Hypothalamus (tissue), 51 donors: ENCODE data around the gene SPOUT1.
"Not testable (repeated sequence)": the region's sequence is repeated elsewhere in the genome, so short reads cannot be mapped to it uniquely, and the experiment has no call there.

Experiments
- DNase-seq, 51 donors: peaks; one replicate each; lab custom pipeline; 2025; lab: John Stamatoyannopoulos, UW

Gene SPOUT1

GRCh38 chr9:128781187-128782070 is 48.2 kb downstream of the SPOUT1 start:
- no peak for DNase-seq

- not testable (repeated sequence) for DNase-seq
These were observed 49.5 kb downstream of the SPOUT1 start for GRCh38 chr9:128780093-128780492.

DNA sequence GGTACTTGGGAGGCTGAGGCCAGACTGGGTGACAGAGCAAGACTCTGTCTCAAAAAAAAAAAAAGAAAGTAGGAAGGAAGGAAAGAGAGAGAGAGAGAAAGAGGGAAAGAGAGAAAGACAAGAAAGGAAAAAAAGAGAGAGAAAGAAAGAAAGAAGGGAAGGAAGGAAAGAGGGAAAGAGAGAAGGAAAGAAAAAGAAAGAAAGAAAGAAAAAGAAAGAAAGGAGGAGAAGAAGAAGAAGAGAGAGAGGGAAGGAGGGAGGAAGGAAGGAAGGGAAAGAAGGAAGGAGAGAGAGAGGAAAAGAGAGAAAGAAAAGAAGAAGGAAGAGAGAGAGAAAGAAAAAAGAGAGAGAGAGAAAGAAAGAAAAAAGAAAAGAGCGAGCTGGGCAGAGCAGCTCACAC is 54.8 kb downstream of the SPOUT1 start:
- DNase-seq, result no peak

DNA sequence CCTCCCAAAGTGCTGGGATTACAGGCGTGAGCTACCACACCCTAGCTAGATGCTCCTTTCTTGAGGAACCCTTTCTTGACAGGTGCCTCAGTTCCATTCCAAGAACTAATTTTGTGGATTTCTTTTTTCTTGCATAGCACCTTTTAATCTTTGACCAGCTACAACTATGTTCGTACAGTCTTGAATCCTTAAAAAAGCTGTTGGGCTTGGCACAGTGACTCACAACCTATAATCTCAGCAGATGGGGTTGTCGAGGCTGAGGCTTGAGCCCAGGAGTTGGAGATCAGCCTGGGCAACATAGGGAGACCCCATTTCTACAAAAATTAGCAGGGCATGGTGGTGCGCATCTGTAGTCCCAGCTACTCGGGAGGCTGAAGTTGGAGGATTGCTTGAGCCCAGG is 56.5 kb downstream of the SPOUT1 start:
- no peak for DNase-seq

- DNase-seq, result peak; percentile 59 to 96 (median 86)
These were observed 57.7 kb downstream of the SPOUT1 start, which contains the start of gene ZER1 for GRCh38 chr9:128771745-128772519. Gene ZER1, minus strand, starts transcription at chr9:128771927. Its CDS starts 16,362 bp downstream, at chr9:128755565.

DNA sequence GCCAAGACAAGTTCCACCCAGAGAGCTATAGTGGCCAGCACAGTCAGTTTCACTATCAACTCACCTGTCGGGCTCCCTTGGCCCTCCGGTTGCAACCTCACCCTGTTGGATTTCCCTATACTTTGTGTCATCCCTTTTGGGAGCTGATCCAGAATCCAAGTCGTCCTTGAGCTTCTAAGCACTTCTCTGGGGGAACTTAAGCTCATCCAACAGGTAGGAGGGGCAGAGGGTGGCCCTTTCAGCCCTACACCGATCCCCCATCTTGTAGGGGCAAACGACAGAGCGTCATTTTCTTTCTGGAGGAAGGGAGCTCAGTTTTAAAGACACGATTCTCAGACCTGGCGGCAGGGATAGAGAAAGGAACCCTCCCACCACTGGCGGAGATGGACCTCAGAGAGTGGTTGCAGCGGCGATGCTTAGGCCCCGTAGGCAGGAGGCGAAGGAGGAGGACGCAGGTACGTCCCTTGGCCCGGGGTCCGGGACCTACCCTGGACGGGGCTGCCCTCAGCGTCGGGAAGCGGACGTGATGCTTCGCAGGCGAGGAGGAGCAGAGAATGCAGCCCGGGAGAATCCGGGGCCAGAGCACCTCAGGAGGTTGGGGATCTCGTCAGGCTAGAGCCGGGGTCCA is 58.4 kb downstream of the SPOUT1 start:
- peak in 10 of 51 donors; percentile 32 to 68 (median 47) for DNase-seq

DNA sequence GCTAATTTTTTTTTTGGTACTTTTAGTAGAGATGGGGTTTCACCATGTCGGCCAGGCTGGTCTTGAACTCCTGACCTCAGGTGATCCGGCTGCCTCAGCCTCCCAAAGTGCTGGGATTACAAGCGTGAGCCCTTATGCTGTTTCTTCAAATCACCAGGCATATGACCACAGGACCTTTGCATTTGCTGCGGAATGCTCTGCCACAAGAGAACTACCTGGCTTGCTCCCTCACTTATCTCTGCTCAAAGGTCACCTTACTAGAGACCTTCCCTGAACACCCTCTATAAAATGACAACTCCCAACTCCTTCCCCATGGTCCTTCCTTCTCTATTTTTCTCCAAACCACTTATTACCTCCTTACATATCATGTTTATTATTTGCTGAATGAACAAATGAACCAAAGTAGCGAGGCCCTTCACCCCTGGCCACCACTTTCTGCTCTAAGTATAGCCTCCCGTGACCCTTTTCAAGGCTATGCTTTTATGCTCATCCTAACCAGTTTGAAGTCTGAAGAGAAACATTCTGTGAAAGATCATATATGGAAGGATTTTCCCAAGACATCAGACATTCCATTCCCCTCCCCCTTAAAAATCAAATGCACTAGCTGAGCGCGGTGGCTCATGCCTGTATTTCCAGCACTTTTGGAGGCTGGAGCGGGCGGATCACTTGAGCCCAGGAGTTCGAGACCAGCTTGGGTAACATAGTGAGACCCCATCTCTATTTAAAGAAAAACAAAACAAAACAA is 59.1 kb downstream of the SPOUT1 start:
- no peak for DNase-seq
